HUES48 (cell line): ENCODE results near the gene ECE2.
"Not testable (repeated sequence)": the region's sequence is repeated elsewhere in the genome, so short reads cannot be mapped to it uniquely, and the experiment has no call there.

Source experiments
- H3K27ac ChIP-seq: one replicate; pipeline ENCODE4 v1.7.0; 2013; ENCODE audit warnings: low read depth, low read length, inconsistent platforms
- H3K27me3 ChIP-seq: 2 replicates; pipeline ENCODE4 v1.6.1; 2013; ENCODE audit warnings: mild to moderate bottlenecking, low read length; ENCODE audit not compliant: control insufficient read depth, insufficient read depth
- H3K36me3 ChIP-seq: 2 replicates; pipeline ENCODE4 v1.6.1; 2013; ENCODE audit warnings: low read length; ENCODE audit not compliant: control insufficient read depth, insufficient read depth
- H3K4me1 ChIP-seq: 2 replicates; pipeline ENCODE4 v1.6.1; 2013; ENCODE audit warnings: mild to moderate bottlenecking, low read length; ENCODE audit not compliant: control insufficient read depth, insufficient read depth
- H3K4me3 ChIP-seq: 2 replicates; pipeline ENCODE4 v1.5.1; 2013; ENCODE audit warnings: mild to moderate bottlenecking, low read depth, low read length
- H3K9ac ChIP-seq: 2 replicates; pipeline ENCODE4 v1.6.1; 2013; ENCODE audit warnings: mild to moderate bottlenecking, low read depth, low read length, moderate library complexity
- H3K9me3 ChIP-seq: 2 replicates; pipeline ENCODE4 v1.6.1; 2013; ENCODE audit warnings: low read length; ENCODE audit not compliant: control insufficient read depth, insufficient read depth

The ECE2 gene

DNA sequence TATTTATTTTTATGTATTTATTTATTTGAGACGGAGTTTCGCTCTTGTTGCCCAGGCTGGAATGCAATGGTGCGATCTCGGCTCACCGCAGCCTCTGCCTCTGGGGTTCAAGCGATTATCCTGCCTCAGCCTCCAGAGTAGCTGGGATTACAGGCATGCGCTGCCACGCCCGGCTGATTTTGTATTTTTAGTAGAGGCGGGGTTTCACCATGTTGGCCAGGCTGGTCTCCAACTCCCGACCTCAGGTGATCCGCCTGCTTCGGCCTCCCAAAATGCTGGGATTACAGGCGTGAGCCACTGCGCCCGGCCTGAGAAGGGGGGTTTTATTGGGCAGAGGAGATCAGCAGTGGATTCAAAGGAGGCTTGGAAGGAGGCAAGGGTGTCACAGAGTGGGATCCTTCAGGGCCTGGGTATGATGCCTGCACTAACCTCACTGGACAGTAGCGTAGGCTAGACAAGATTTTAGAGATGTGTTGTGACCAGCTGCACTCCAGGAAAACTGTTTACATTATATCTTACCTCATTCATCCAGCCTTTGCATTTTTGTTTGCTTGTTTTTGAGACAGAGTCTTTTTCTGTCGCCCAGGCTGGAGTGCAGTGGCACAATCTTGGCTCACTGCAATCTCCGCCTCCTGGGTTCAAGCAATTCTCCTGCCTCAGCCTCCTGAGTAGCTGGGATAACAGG, 63.8 kb downstream of the ECE2 start:
- not testable (repeated sequence) for H3K4me3 ChIP-seq, H3K27ac ChIP-seq, H3K27me3 ChIP-seq, H3K9me3 ChIP-seq, H3K9ac ChIP-seq
- peaks cover 25% of the 10 kb centered on the region for H3K4me1 ChIP-seq
- peaks cover 21% of the 10 kb centered on the region for H3K36me3 ChIP-seq

DNA sequence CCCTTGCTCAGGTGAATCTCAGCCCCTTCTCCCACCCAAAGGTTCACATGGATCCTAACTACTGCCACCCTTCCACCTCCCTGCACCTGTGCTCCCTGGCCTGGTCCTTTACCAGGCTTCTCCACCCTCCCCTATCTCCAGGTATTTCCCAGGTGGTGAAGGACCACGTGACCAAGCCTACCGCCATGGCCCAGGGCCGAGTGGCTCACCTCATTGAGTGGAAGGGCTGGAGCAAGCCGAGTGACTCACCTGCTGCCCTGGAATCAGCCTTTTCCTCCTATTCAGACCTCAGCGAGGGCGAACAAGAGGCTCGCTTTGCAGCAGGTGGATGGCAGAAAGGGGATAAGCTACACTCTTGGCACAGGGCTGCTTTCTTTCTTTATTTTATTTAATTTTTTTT, 66.1 kb downstream of the ECE2 start:
- Histone ChIP-seq H3K27ac (no peak overlapping the region), H3K9me3 (no peaks in the 10 kb centered on the region), H3K36me3 (peaks cover 14% of the 10 kb centered on the region), H3K9ac (no peak overlapping the region), H3K4me1 (peaks cover 24% of the 10 kb centered on the region), H3K4me3 (no peak overlapping the region), H3K27me3 (no peaks in the 10 kb centered on the region)
